Stimulated activated CD4-positive, alpha-beta T cell treated with anti-CD3 and anti-CD28 coated beads, Interleukin-4, amount 100 ng/mL, for 1 hour (primary cell): ENCODE data around the gene MED17.
"Not testable (repeated sequence)": the region's sequence is repeated elsewhere in the genome, so short reads cannot be mapped to it uniquely, and the experiment has no call there.

Experiments
- DNase-seq: peaks from one replicate; pipeline ENCODE4 v3.0.0-alpha.2; 2020

MED17 gene, protein sequence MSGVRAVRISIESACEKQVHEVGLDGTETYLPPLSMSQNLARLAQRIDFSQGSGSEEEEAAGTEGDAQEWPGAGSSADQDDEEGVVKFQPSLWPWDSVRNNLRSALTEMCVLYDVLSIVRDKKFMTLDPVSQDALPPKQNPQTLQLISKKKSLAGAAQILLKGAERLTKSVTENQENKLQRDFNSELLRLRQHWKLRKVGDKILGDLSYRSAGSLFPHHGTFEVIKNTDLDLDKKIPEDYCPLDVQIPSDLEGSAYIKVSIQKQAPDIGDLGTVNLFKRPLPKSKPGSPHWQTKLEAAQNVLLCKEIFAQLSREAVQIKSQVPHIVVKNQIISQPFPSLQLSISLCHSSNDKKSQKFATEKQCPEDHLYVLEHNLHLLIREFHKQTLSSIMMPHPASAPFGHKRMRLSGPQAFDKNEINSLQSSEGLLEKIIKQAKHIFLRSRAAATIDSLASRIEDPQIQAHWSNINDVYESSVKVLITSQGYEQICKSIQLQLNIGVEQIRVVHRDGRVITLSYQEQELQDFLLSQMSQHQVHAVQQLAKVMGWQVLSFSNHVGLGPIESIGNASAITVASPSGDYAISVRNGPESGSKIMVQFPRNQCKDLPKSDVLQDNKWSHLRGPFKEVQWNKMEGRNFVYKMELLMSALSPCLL

DNA sequence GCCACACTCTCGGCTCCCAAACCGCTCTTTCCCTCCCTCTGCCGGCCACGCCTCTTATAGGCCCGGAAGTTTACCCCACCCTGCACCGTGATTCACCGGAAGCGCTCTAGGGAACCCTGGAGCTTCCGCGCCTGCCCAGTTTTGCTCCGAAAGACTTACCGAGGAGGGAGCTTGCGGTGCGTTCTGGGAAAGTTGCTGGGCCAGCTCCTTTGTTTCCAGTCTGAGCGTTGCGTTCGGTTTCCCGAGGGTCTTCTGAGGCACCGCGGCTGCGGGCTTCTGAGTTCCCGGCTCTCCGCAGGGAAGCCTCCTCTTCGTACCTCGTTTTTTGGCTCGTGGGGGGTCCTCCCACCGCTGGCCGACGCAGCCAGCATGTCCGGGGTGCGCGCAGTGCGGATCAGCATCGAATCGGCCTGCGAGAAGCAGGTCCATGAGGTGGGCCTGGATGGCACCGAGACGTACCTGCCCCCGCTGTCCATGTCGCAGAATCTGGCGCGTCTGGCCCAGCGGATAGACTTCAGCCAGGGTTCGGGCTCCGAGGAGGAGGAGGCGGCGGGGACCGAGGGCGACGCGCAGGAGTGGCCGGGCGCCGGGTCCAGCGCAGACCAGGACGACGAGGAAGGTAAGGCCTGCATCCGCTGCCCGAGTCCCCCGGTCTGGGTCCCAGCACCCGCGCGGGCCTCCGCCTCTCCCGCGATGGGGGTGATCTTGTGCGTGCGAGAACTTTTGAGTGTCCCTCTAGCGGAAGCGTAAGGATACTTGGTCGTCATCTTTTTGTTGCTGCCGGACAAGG, at the start of gene MED17:
Gene MED17 (plus strand): TSS at position 138 of the 790 bp plus-strand sequence. CDS start 232 bp downstream, at position 370.
- DNase-seq = peak; percentile 88

DNA sequence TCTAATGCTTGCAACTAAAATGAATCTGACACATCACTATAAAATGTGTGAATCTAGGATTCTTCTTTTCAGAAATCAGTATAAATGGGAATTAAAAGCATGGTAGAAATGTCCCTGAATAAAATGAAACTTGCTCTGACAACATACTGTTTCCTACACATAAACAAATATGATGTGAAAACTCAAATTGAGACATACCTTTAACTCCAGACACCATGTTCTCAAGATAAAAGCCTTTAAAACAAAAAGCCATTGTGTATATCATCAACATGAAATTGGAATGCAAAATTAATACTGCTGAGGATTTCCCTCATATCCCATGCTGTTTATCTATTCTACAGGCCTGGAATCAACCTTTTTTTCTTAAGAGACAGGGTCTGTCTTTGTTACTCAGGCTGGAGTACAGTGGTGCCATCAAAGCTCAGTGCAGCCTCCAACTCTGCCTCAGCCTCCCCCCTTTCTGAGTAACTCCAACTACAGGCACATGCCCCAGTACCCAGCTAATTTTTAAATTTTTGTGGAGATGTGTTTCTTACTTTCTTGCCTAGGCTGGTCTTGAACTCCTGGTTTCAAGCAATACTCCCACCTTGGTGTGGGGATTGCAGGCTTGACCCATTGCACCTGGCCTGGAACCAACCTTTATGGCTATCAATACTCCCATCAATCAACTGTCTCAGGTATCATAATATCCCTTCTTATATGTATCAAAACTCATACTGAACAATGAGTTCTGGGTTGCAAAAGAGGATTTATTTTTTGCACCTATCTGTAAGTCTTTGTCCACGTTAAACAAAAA, 49.5 kb upstream of the MED17 start:
- DNase-seq = no peak

DNA sequence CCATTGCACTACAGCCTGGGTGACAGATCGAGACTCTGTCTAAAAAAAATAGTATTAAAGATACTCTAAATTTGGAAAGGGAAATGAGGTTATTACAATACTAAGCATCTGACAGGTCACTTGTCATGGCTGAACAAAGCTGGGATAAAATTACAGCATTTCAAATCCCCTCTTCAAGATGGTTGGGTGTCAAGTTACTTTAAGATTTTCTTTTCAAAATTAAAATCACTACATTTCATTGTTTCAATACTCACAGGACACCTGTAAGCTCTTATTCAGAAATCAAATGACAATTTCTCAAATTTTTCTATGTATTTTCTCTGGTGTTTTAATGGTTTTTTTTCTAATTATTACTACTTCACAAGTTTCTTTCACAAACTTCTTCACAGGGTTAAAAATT, 48.5 kb upstream of the MED17 start:
- DNase-seq = no peak

GRCh38 chr11:93736129-93736528, 48.0 kb upstream of the MED17 start:
- no peak for DNase-seq

DNA sequence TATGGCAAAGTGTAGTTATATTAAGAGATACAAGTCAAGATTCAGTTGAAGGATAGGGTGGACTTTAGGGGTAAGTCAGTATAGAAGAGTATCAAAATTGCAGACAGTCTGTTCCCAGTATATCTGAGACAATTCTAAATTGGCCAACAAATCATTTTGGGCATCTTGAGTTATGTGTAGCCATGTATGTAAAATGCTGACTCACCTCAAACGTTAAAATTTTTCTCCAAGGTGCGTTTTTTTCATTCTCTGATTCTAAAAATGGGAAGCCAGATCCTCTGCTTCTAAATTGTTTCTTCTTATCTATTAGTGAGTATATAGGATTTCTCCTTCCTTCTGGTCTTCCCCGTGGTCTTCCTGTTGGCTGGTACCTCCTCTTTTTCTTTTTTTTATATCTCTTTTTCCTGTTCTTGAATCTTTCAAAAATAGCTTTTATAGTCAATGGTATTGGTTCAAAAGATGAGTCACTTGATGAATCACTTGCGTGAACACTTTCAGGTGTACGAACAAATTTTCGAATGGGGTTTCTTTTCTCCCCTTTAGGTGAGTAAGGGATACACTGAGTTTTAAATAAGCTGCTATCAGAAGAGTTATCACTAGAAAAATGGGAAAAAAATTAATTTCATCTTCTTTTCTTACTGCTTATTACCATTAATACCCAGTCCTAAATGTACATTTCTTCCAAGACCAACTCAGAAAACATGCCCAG, 46.0 kb upstream of the MED17 start:
- no peak for DNase-seq

DNA sequence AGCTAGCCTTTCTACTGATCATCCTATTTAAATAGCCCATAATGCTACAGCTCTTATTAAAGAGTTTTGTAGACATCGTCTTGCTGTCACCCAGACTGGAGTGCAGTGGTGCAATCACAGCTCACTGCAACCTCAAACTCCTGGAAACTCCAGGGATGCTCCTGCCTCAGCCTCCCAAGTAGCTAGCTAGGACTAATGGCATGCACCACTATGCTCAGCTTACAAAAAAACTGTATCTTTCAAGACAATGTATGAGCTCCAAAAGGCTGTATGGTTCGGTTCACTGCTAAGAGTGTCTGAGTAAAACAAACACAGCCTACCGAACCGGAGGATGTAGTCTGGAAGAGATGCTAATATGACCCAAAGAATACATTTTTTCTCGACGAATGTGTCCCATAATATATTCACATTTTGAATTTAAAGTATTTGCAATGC, 45.4 kb upstream of the MED17 start:
- no peak for DNase-seq

- DNase-seq = peak; percentile 48
Observed at GRCh38 chr11:93740031-93740729, 43.9 kb upstream of the MED17 start.

DNA sequence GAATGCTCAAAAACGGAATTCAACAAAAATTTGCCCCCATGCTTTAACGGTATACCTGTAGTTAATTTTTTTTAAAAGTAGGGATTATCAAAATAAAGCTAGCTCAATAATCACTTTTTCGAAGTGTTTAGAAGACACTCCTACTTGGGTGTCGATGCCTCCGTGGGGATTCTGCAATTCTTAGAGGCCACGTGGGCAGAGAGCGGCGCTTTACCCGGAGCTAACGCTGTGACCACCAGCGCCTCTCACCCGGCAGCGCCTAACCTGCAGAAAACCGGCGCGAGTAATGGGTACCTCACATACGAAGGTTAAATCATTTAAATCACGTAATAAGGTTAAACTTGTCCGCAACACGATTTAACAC, 43.4 kb upstream of the MED17 start:
- DNase-seq = peak; percentile 66

GRCh38 chr11:93741094-93741881, 42.8 kb upstream of the MED17 start, which contains the start of the genes C11orf54 and TAF1D:
Gene C11orf54, plus strand, starts transcription at chr11:93741672. Its CDS starts 5,722 bp downstream, at chr11:93747394.
Gene TAF1D, minus strand, starts transcription at chr11:93741495. Its CDS starts 2,191 bp downstream, at chr11:93739304.
- peak; percentile 93 for DNase-seq

DNA sequence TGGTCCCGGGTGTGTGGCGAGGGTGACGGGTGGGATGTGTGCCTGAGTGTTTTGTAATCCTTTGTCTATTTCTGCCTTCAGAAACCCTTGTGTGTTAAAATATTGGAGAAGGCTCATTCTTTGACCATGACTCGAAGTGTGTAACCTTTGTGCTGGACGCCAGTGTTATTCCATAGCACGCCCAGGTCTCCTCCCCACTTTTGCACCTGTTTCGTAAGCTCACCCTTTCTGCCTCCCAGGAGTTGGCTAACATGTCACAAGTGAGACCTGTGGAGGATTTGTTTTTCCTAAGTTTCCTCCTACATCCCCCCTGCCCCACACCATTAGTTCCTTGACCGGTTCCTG, 42.2 kb upstream of the MED17 start:
- DNase-seq = no peak

GRCh38 chr11:93743291-93743690, 40.8 kb upstream of the MED17 start:
- DNase-seq = no peak

- DNase-seq = no peak
Observed at GRCh38 chr11:93744669-93745004, 39.4 kb upstream of the MED17 start.

GRCh38 chr11:93745005-93745755, 38.9 kb upstream of the MED17 start:
- DNase-seq = not testable (repeated sequence)

- no peak for DNase-seq
Observed at GRCh38 chr11:93746101-93746500, 38.0 kb upstream of the MED17 start.

- DNase-seq = no peak
Observed at GRCh38 chr11:93747122-93747521, 37.0 kb upstream of the MED17 start.

DNA sequence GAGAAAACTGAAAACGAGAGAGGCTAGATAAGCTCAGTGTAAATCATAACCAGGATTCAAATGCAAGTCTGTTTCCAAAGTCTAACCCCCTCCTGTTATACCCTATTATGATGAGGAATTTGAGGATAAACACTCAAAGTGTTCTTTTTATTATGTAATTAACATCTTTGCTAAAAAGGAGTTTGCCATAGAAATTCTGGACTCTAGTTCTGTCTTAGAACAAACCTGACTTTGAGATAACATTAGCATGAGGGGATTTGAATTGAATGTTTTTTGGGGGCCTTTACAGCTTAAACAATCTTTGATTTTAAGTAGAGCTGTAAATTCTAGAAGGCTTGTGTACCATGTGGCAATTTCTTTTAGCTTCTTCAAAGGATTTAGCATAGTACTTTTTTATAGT, 33.1 kb upstream of the MED17 start:
- no peak for DNase-seq

- DNase-seq = no peak
Observed at GRCh38 chr11:93753241-93753640, 30.8 kb upstream of the MED17 start.

- DNase-seq = no peak
Observed at GRCh38 chr11:93756748-93757147, 27.3 kb upstream of the MED17 start.

DNA sequence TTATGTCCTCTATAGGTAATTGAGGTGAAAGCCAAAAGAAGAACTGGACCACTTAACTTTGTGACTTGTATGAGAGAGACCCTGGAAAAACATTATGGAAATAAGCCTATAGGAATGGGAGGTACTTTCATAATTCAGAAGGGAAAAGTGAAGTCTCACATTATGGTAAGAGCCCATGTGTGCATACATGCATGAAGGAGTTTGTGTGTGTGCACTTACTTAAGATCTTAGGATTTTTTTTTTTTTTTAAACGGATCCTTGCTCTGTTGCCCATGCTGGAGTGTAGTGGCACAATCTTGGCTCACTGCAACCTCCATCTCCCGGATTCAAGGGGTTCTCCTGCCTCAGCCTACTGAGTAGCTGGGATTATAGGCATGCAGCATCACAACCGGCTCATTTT, 26.8 kb upstream of the MED17 start:
- no peak for DNase-seq
